T follicular helper cell (primary cell): ENCODE results near the gene CCDC89.
A peak's percentile ranks its signal among the peaks of the same experiment; 100 is the strongest.
"Not testable (repeated sequence)": the region's sequence is repeated elsewhere in the genome, so short reads cannot be mapped to it uniquely, and the experiment has no call there.

Source experiments
- DNase-seq: peaks from one replicate; pipeline ENCODE4 v3.0.0-alpha.2; 2020; ENCODE audit warnings: low read depth

CCDC89 gene

GRCh38 chr11:85694385-85694980 is 8.5 kb upstream of the CCDC89 start:
- no peak for DNase-seq

GRCh38 chr11:85685125-85685819 is 723 bp downstream of the CCDC89 start:
- DNase-seq: no peak

GRCh38 chr11:85682330-85683305 is 3.4 kb downstream of the CCDC89 start:
- DNase-seq: peak; percentile 19

- DNase-seq: no peak
These were observed 5.1 kb downstream of the CCDC89 start for GRCh38 chr11:85680897-85681296.

GRCh38 chr11:85679576-85679975 is 6.4 kb downstream of the CCDC89 start:
- DNase-seq: no peak

- no peak for DNase-seq
These were observed 12.6 kb downstream of the CCDC89 start for GRCh38 chr11:85673393-85673792.

- DNase-seq: no peak
These were observed 13.7 kb downstream of the CCDC89 start for GRCh38 chr11:85672105-85672902.

GRCh38 chr11:85670949-85671663 is 14.9 kb downstream of the CCDC89 start:
- not testable (repeated sequence) for DNase-seq

GRCh38 chr11:85668157-85668556 is 17.8 kb downstream of the CCDC89 start:
- DNase-seq: no peak

GRCh38 chr11:85666687-85667086 is 19.3 kb downstream of the CCDC89 start:
- DNase-seq: no peak

- no peak for DNase-seq
These were observed 20.3 kb downstream of the CCDC89 start for GRCh38 chr11:85665733-85666132.

GRCh38 chr11:85664615-85665481 is 21.1 kb downstream of the CCDC89 start, which contains the start of gene CREBZF:
Gene CREBZF, minus strand, starts transcription at chr11:85665129. Its CDS starts 254 bp downstream, at chr11:85664875.
- DNase-seq: peak; percentile 85

- DNase-seq: peak; percentile 88
These were observed 22.0 kb downstream of the CCDC89 start for GRCh38 chr11:85663753-85664614.

GRCh38 chr11:85663080-85663752 is 22.8 kb downstream of the CCDC89 start:
- no peak for DNase-seq

GRCh38 chr11:85661972-85662664 is 23.9 kb downstream of the CCDC89 start:
- DNase-seq: no peak

GRCh38 chr11:85658180-85658579 is 27.8 kb downstream of the CCDC89 start:
- no peak for DNase-seq

GRCh38 chr11:85656777-85657176 is 29.2 kb downstream of the CCDC89 start:
- no peak for DNase-seq

GRCh38 chr11:85654343-85654742 is 31.7 kb downstream of the CCDC89 start:
- DNase-seq: not testable (repeated sequence)
